MM.1S (cell line): ENCODE results near the gene SCRG1.

Experiments used
- DNase-seq: peaks from one replicate; pipeline ENCODE4 v3.0.0-alpha.2; 2015
- H2AFZ ChIP-seq: fragments of 300-600 bp; sonication (generic); 2 replicates; pipeline ENCODE4 v1.6.0; 2016; ENCODE audit warnings: antibody characterized with exemption, low read length
- H3F3A ChIP-seq: fragments of 300-600 bp; sonication (generic); 2 replicates; pipeline ENCODE4 v1.6.1; 2016; ENCODE audit warnings: mild to moderate bottlenecking, antibody characterized with exemption, low read length, moderate library complexity, mixed read lengths; ENCODE audit not compliant: insufficient read depth
- H3K27ac ChIP-seq: fragments of 300-600 bp; sonication (generic); 2 replicates; pipeline ENCODE4 v1.5.1; 2016; ENCODE audit warnings: mild to moderate bottlenecking, low read length
- H3K27me3 ChIP-seq: fragments of 300-600 bp; sonication (generic); replicated peaks from 2 replicates; pipeline ENCODE4 v1.6.0; 2016; ENCODE audit warnings: low read length; ENCODE audit not compliant: insufficient read depth
- H3K36me3 ChIP-seq: fragments of 300-600 bp; sonication (generic); replicated peaks from 2 replicates; pipeline ENCODE4 v1.6.1; 2016; ENCODE audit warnings: mild to moderate bottlenecking, low read length, mixed read lengths; ENCODE audit not compliant: insufficient read depth
- H3K4me1 ChIP-seq: fragments of 300-600 bp; sonication (generic); 2 replicates; pipeline ENCODE4 v1.6.1; 2016; ENCODE audit warnings: low read length, mixed read lengths
- H3K4me2 ChIP-seq: fragments of 300-600 bp; sonication (generic); 2 replicates; pipeline ENCODE4 v1.6.0; 2016; ENCODE audit warnings: low read depth, low read length
- H3K4me3 ChIP-seq: fragments of 300-600 bp; sonication (generic); 2 replicates; pipeline ENCODE4 v1.5.1; 2016; ENCODE audit warnings: low read length, mixed read lengths
- H3K79me2 ChIP-seq: fragments of 300-600 bp; sonication (generic); 2 replicates; pipeline ENCODE4 v1.6.1; 2016; ENCODE audit warnings: mixed run types, low read length, mixed read lengths
- H3K9ac ChIP-seq: fragments of 300-600 bp; sonication (generic); 2 replicates; pipeline ENCODE4 v1.6.1; 2016; ENCODE audit warnings: low read length, mixed read lengths
- H3K9me2 ChIP-seq: fragments of 300-600 bp; sonication (generic); replicated peaks from 2 replicates; pipeline ENCODE4 v1.6.1; 2016; ENCODE audit warnings: mild to moderate bottlenecking, low read length, mixed read lengths; ENCODE audit not compliant: insufficient read depth
- H3K9me3 ChIP-seq: fragments of 300-600 bp; sonication (generic); replicated peaks from 2 replicates; pipeline ENCODE4 v1.6.1; 2016; ENCODE audit warnings: mild to moderate bottlenecking, low read length, mixed read lengths; ENCODE audit not compliant: insufficient read depth
- H4K20me1 ChIP-seq: fragments of 300-600 bp; sonication (generic); 2 replicates; pipeline ENCODE4 v1.6.1; 2016; ENCODE audit warnings: mild to moderate bottlenecking, low read length, moderate library complexity, mixed read lengths; ENCODE audit not compliant: insufficient read depth
- CTCF ChIP-seq: fragments of 300-600 bp; sonication (generic); IDR thresholded peaks from 2 replicates; pipeline ENCODE4 v1.5.1; 2016; ENCODE audit warnings: antibody characterized with exemption, low read length, mixed read lengths
- EZH2 ChIP-seq: fragments of 300-600 bp; sonication (generic); optimal IDR thresholded peaks from 2 replicates; pipeline ENCODE3; 2017; ENCODE audit warnings: low read depth, mild to moderate bottlenecking, antibody characterized with exemption, low read length, mixed read lengths
- EZH2phosphoT487 ChIP-seq: fragments of 300-600 bp; sonication (generic); IDR thresholded peaks from 2 replicates; pipeline ENCODE4 v1.6.1; 2018; ENCODE audit warnings: antibody characterized with exemption, low read length

The SCRG1 gene

GRCh38 chr4:173367285-173367684 lies 31.6 kb downstream of the SCRG1 start:
- DNase-seq, result no peak
- Histone ChIP-seq H3K27me3 (no peaks in the 10 kb centered on the region), H3K27ac (no peak overlapping the region), H3K4me3 (no peak overlapping the region), H3K79me2 (peaks cover 13% of the 10 kb centered on the region), H3K4me2 (no peak overlapping the region), H3K9ac (no peak overlapping the region), H3K9me3 (no peaks in the 10 kb centered on the region), H3K4me1 (no peaks in the 10 kb centered on the region), H3K36me3 (no peaks in the 10 kb centered on the region), H3F3A (peaks cover 7% of the 10 kb centered on the region; the same call in 1 of the 2 replicates), H4K20me1 (no peaks in the 10 kb centered on the region), H3K9me2 (no peaks in the 10 kb centered on the region), H2AFZ (no peak overlapping the region)
- TF ChIP-seq CTCF (no peak), EZH2phosphoT487 (no peak), EZH2 (no peak)

- Histone ChIP-seq H3K9me2 (no peaks in the 10 kb centered on the region), H2AFZ (no peak overlapping the region), H3F3A (peaks cover 7% of the 10 kb centered on the region; the same call in 1 of the 2 replicates), H3K4me2 (no peak overlapping the region), H3K9ac (no peak overlapping the region), H3K9me3 (no peaks in the 10 kb centered on the region), H3K27me3 (no peaks in the 10 kb centered on the region), H3K27ac (no peak overlapping the region), H3K79me2 (no peaks in the 10 kb centered on the region), H3K36me3 (no peaks in the 10 kb centered on the region), H3K4me3 (no peak overlapping the region), H3K4me1 (no peaks in the 10 kb centered on the region), H4K20me1 (no peaks in the 10 kb centered on the region)
- TF ChIP-seq CTCF, result no peak
- TF ChIP-seq EZH2, result no peak
- TF ChIP-seq EZH2phosphoT487, result no peak
- DNase-seq, result no peak
Measured at GRCh38 chr4:173365359-173365996, 33.4 kb downstream of the SCRG1 start.

GRCh38 chr4:173362666-173363065 lies 36.2 kb downstream of the SCRG1 start:
- no peaks in the 10 kb centered on the region for H3K9me3 ChIP-seq
- no peaks in the 10 kb centered on the region for H3K4me1 ChIP-seq
- no peak for DNase-seq
- H3K27me3 ChIP-seq, result no peaks in the 10 kb centered on the region
- no peak overlapping the region for H3K27ac ChIP-seq
- no peaks in the 10 kb centered on the region for H3K36me3 ChIP-seq
- H3F3A ChIP-seq, result no peaks in the 10 kb centered on the region
- no peaks in the 10 kb centered on the region for H3K79me2 ChIP-seq
- H3K9me2 ChIP-seq, result no peaks in the 10 kb centered on the region
- no peak overlapping the region for H3K4me3 ChIP-seq
- no peak overlapping the region for H2AFZ ChIP-seq
- H3K9ac ChIP-seq, result no peak overlapping the region
- no peak for TF ChIP-seq CTCF
- TF ChIP-seq EZH2, result no peak
- no peak for TF ChIP-seq EZH2phosphoT487
- no peak overlapping the region for H3K4me2 ChIP-seq
- no peaks in the 10 kb centered on the region for H4K20me1 ChIP-seq
